ENCODE results near the gene TARS2. TPM values are rescaled to one million over a fixed set of nuclear protein-coding genes. Genes with fewer than 3 reads are reported as not detected.

Gene TARS2
- total and polyA plus RNA-seq, 2 of the 4 experiments (the other 2 are of a cell fraction), result 10.9 to 21.8 TPM

DNA sequence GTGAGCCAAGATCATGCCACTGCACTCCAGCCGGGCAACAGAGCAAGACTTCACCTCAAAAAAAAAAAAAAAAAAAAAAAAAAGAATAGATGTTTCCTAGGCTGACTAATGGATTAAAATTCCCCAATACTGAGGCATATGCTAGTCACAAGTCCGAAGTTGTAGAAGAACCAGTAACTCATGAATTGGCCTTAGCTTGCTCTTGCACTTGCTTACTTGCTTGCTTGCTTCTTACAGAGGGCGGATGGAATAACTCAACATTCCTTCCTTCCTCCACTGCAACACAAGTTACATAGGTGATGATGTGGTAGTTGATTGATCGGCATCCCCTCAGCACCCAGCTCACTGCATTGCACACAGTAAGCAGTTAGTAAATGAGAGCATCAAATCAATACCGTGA, 2.8 kb upstream of the TARS2 start:
- DNase-seq, result peak; percentile 78
- dilution Hi-C loops (cut with HindIII; ENCODE audit: low sequenced_read_pairs, unreplicated experiment), result no loop called here
- Histone ChIP-seq H3K56ac (ENCODE audit: extremely low read depth, insufficient read depth, low read length) (no peak overlapping the region), H3K9me3 (ENCODE audit: control insufficient read depth, insufficient read depth, low read length) (no peaks in the 10 kb centered on the region), H2AFZ (replicated peaks; ENCODE audit: low read length, poor library complexity) (peak overlapping the region; percentile 11), H3K4me1 (ENCODE audit: control insufficient read depth, insufficient read depth, low read length) (no peaks in the 10 kb centered on the region; the same call in 1 of the 2 replicates), H3K18ac (ENCODE audit: low read depth, low read length) (no peak overlapping the region), H2BK5ac (ENCODE audit: low read depth, low read length, poor library complexity, severe bottlenecking) (no peak overlapping the region), H4K91ac (ENCODE audit: insufficient read depth, low read depth, low read length) (no peak overlapping the region), H2BK20ac (ENCODE audit: low read depth, low read length) (no peak overlapping the region), H3K14ac (replicated peaks; ENCODE audit: low read depth, low read length) (no peak overlapping the region; the same call in 1 of the 2 replicates), H3K4ac (ENCODE audit: low read depth, low read length) (no peak overlapping the region), H3K36me3 (ENCODE audit: control insufficient read depth, insufficient read depth, low read length) (no peaks in the 10 kb centered on the region), H3K27me3 (ENCODE audit: control insufficient read depth, insufficient read depth, low read length) (no peaks in the 10 kb centered on the region), H2AK5ac (ENCODE audit: low read depth, low read length) (no peak overlapping the region; the same call in 1 of the 2 replicates), H3K9me1 (ENCODE audit: insufficient read depth, low read length) (peaks cover 4% of the 10 kb centered on the region), H3K27ac (ENCODE audit: insufficient read depth, low read length) (no peak overlapping the region), H4K5ac (ENCODE audit: low read depth, low read length) (no peak overlapping the region), H4K20me1 (ENCODE audit: insufficient read depth, low read length) (no peaks in the 10 kb centered on the region), H3K23ac (ENCODE audit: low read depth, low read length) (peak overlapping the region; percentile 24; the same call in 1 of the 2 replicates), H3K79me1 (ENCODE audit: low read depth in 1 of 2, low read length in 2 of 2) (peaks cover 10 to 17% of the 10 kb centered on the region in 2 experiments), H3K9ac (ENCODE audit: low read depth, low read length) (no peak overlapping the region), H3K4me2 (ENCODE audit: low read depth, low read length) (no peak overlapping the region), H2BK15ac (ENCODE audit: low read depth, low read length) (no peak overlapping the region), H2BK120ac (ENCODE audit: low read depth, low read length) (no peak overlapping the region), H3K4me3 (ENCODE audit: insufficient read depth, low read depth, low read length) (no peak overlapping the region), H4K8ac (ENCODE audit: low read depth in 2 of 2, low read length in 2 of 2) (peak overlapping the region in 1 of 2 experiments; percentile 11; a peak in 1 of 4 replicates), H2AK9ac (replicated peaks; ENCODE audit: low read depth, low read length, poor library complexity) (no peak overlapping the region)
- in situ Hi-C loops (cut with MboI; ENCODE audit: low sequenced_read_pairs), result no loop called here
- WGBS, 2 experiments (ENCODE audit: extremely low coverage in 2 of 2, insufficient read length in 1 of 2), result 80% methylated on average over 1 of the region's 5 CpGs; no CpG with 5 or more reads in 1 of the 2 experiments
- intact Hi-C loops (cut with micrococcal nuclease), result no loop called here
- no TSS peak for BruUV-seq (replicated peaks)
- TF ChIP-seq POLR2A (IDR thresholded peaks at IDR 0.05; ENCODE audit: low read depth, low read length) (no peak), FOS (IDR thresholded peaks at IDR 0.05; ENCODE audit: low read depth, low read length) (no peak), MXI1 (IDR thresholded peaks at IDR 0.05; ENCODE audit: borderline replicate concordance, low read depth, low read length) (no peak), CEBPB (IDR thresholded peaks at IDR 0.05; ENCODE audit: low read depth, low read length) (no peak), SMC3 (IDR thresholded peaks at IDR 0.05; ENCODE audit: low read depth, low read length) (no peak)
- ATAC-seq (ENCODE audit: low read depth), result peak; percentile 9; the same call in 1 of the 2 replicates
- ChIA-PET POLR2A (ENCODE audit: unreplicated experiment) (no interaction called here), CTCF (no interaction called here)

All from IMR-90 (cell line).